ENCODE results near the gene AVEN. TPM values are rescaled to one million over a fixed set of nuclear protein-coding genes. Genes with fewer than 3 reads are reported as not detected.
A peak's percentile ranks its signal among the peaks of the same experiment; 100 is the strongest.

AVEN gene
- total and polyA plus RNA-seq, 9 of the 15 experiments (the other 6 are each of a cell fraction or from before 2014, with no cell fraction given): 1.5 to 6.4 (median 4.7) TPM

DNA sequence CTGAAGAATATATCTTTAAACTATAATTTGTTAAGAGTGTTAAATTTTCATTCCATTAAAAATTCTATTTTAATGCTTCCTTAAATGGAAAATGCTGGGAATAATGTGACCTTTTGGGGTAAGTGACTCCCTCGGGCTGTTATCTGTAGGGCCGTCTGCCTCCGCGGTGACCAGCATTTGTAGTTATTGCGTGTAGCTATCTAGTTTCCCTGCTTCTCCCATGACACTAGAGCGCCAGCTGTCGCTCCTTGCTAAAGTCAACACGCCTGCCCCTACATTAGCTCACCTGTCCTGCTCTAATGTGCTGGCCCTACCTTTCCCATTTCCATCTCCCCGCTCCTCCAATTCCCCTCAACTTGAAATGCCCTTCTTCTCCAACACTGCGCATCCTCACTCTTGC, 83.1 kb downstream of the AVEN start:
- in situ Hi-C loops (cut with MboI): loop anchor here (5.0 kb wide), 1 partner anchor 219 kb away; no protein-coding TSS in a partner anchor
- Histone ChIP-seq H3K9ac (ENCODE audit: insufficient read depth in 1 of 2, low read depth in 2 of 2, low read length in 2 of 2) (no peak overlapping the region), H3K27ac (ENCODE audit: extremely low read depth, low read depth, low read length) (no peak overlapping the region), H3K79me2 (ENCODE audit: control insufficient read depth, insufficient read depth, low read length) (no peaks in the 10 kb centered on the region), H2AFZ (ENCODE audit: low read depth, low read length) (no peak overlapping the region), H3K27me3 (ENCODE audit: control insufficient read depth in 2 of 2, insufficient read depth in 2 of 2, low read length in 2 of 2) (no peaks in the 10 kb centered on the region; a peak in 1 of 5 replicates), H3K9me1 (ENCODE audit: control insufficient read depth, insufficient read depth, low read length) (no peaks in the 10 kb centered on the region), H3K4me2 (ENCODE audit: insufficient read depth, low read length) (no peak overlapping the region), H3K4me3 (no peak overlapping the region), H3K9me3 (replicated peaks; ENCODE audit: control insufficient read depth, insufficient read depth, low read depth, low read length) (no peaks in the 10 kb centered on the region), H3K4me1 (replicated peaks in 1 of 2; ENCODE audit: control insufficient read depth in 2 of 2, insufficient read depth in 2 of 2, low read length in 2 of 2) (peaks cover 0 to 2% of the 10 kb centered on the region in 2 experiments; a peak in 1 of 5 replicates), H3K36me3 (ENCODE audit: control insufficient read depth, insufficient read depth, low read length) (no peaks in the 10 kb centered on the region), H4K20me1 (replicated peaks; ENCODE audit: control insufficient read depth, insufficient read depth, low read length) (no peaks in the 10 kb centered on the region)
- FAIRE-seq: peak; percentile 61
- WGBS (ENCODE audit: insufficient coverage, low coverage, missing lambda C conversion rate): under 1% methylated on average over 10 of the region's 10 CpGs
- peak in 3 of 4 experiments; percentile 12 to 57 (median 30) for DNase-seq (ENCODE audit: extremely low read depth in 1 of 4, low spot score in 3 of 4)
- ChIA-PET POLR2A (interaction anchor here (0.9 kb wide), 1 partner anchor 11 kb away, joined by 4 read pairs; no protein-coding TSS in a partner anchor), CTCF (ENCODE audit: low intra/inter-chr PET ratio) (no interaction called here)
- no TSS peak for BruUV-seq (replicated peaks)
- intact Hi-C loops (cut with micrococcal nuclease): no loop called here
- ATAC-seq: peak; percentile 83
- TF ChIP-seq SMAD4 (CRISPR knock-in tag; conservative IDR thresholded peaks at IDR 0.05) (0 out of 2 replicates have a peak, but pooled peaks have one; percentile 31), ZBTB8A (IDR thresholded peaks at IDR 0.05; ENCODE audit: partially characterized antibody) (no peak), ZNF79 (CRISPR knock-in tag; IDR thresholded peaks at IDR 0.05; ENCODE audit: low read depth) (no peak), KAT7 (CRISPR knock-in tag; IDR thresholded peaks at IDR 0.05; ENCODE audit: borderline replicate concordance) (no peak), CEBPG (CRISPR knock-in tag; IDR thresholded peaks at IDR 0.05) (no peak), CEBPG (tag; conservative IDR thresholded peaks at IDR 0.05 in 1 of 2, IDR thresholded peaks at IDR 0.05 in 1 of 2) (no peak), ATF1 (CRISPR knock-in tag; IDR thresholded peaks at IDR 0.05) (no peak), ATF1 (tag; IDR thresholded peaks at IDR 0.05) (no peak), NONO (IDR thresholded peaks at IDR 0.05; ENCODE audit: low read depth in 2 of 2, low read length in 1 of 2) (no peak), PTBP1 (IDR thresholded peaks at IDR 0.05; ENCODE audit: low read depth, low read length) (no peak), JUN (IDR thresholded peaks at IDR 0.05; ENCODE audit: borderline replicate concordance, low read depth, low read length) (no peak), JUN (CRISPR knock-in tag; IDR thresholded peaks at IDR 0.05; ENCODE audit: borderline replicate concordance) (no peak), TCF3 (CRISPR knock-in tag; IDR thresholded peaks at IDR 0.05) (peak; percentile 62), TRIM24 (IDR thresholded peaks at IDR 0.05) (no peak), RBM14 (IDR thresholded peaks at IDR 0.05; ENCODE audit: borderline replicate concordance, insufficient read depth, low read depth, low read length) (no peak)
- TF ChIP-seq, protein P1, sequence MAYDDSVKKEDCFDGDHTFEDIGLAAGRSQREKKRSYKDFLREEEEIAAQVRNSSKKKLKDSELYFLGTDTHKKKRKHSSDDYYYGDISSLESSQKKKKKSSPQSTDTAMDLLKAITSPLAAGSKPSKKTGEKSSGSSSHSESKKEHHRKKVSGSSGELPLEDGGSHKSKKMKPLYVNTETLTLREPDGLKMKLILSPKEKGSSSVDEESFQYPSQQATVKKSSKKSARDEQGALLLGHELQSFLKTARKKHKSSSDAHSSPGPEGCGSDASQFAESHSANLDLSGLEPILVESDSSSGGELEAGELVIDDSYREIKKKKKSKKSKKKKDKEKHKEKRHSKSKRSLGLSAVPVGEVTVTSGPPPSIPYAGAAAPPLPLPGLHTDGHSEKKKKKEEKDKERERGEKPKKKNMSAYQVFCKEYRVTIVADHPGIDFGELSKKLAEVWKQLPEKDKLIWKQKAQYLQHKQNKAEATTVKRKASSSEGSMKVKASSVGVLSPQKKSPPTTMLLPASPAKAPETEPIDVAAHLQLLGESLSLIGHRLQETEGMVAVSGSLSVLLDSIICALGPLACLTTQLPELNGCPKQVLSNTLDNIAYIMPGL (CRISPR knock-in tag; IDR thresholded peaks at IDR 0.05): no peak
- TF ChIP-seq, protein P2, sequence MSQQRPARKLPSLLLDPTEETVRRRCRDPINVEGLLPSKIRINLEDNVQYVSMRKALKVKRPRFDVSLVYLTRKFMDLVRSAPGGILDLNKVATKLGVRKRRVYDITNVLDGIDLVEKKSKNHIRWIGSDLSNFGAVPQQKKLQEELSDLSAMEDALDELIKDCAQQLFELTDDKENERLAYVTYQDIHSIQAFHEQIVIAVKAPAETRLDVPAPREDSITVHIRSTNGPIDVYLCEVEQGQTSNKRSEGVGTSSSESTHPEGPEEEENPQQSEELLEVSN (IDR thresholded peaks at IDR 0.05; ENCODE audit: borderline replicate concordance in 1 of 2, extremely low read depth in 1 of 2, insufficient read depth in 1 of 2, insufficient read length in 1 of 2, low read depth in 1 of 2, low read length in 1 of 2, poor library complexity in 1 of 2, severe bottlenecking in 1 of 2): no peak
- TF ChIP-seq, protein P3, sequence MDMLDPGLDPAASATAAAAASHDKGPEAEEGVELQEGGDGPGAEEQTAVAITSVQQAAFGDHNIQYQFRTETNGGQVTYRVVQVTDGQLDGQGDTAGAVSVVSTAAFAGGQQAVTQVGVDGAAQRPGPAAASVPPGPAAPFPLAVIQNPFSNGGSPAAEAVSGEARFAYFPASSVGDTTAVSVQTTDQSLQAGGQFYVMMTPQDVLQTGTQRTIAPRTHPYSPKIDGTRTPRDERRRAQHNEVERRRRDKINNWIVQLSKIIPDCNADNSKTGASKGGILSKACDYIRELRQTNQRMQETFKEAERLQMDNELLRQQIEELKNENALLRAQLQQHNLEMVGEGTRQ (CRISPR knock-in tag; IDR thresholded peaks at IDR 0.05): no peak
- TF ChIP-seq, protein P4, sequence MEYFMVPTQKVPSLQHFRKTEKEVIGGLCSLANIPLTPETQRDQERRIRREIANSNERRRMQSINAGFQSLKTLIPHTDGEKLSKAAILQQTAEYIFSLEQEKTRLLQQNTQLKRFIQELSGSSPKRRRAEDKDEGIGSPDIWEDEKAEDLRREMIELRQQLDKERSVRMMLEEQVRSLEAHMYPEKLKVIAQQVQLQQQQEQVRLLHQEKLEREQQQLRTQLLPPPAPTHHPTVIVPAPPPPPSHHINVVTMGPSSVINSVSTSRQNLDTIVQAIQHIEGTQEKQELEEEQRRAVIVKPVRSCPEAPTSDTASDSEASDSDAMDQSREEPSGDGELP (CRISPR knock-in tag; IDR thresholded peaks at IDR 0.05; ENCODE audit: borderline replicate concordance): peak; percentile 65
